Muscle layer of colon (tissue), 2 donors: ENCODE results near the gene CBLN3.
"Not testable (repeated sequence)": the region's sequence is repeated elsewhere in the genome, so short reads cannot be mapped to it uniquely, and the experiment has no call there.

Source experiments
- H3K27ac ChIP-seq: one replicate; pipeline ENCODE4 v1.7.0; 2013; ENCODE audit warnings: low read depth, mild to moderate bottlenecking, low read length, moderate library complexity
- H3K27me3 ChIP-seq, 2 donors: one replicate each; pipeline ENCODE4 v1.7.0; 2013; ENCODE audit warnings: low read length in 2 of 2, mild to moderate bottlenecking in 2 of 2; ENCODE audit not compliant: insufficient read depth in 2 of 2, control insufficient read depth in 1 of 2
- H3K36me3 ChIP-seq: one replicate; pipeline ENCODE4 v1.7.0; 2013; ENCODE audit warnings: mild to moderate bottlenecking, low read length; ENCODE audit not compliant: insufficient read depth
- H3K4me1 ChIP-seq: one replicate; pipeline ENCODE4 v1.7.0; 2013; ENCODE audit warnings: mild to moderate bottlenecking, low read length; ENCODE audit not compliant: insufficient read depth
- H3K4me3 ChIP-seq, 2 donors: one replicate each; pipeline ENCODE4 v1.7.0; 2013; ENCODE audit warnings: low read length in 2 of 2, low read depth in 1 of 2, mild to moderate bottlenecking in 1 of 2, moderate library complexity in 1 of 2
- H3K9ac ChIP-seq: one replicate; pipeline ENCODE4 v1.7.0; 2013; ENCODE audit warnings: low read length
- H3K9me3 ChIP-seq: one replicate; pipeline ENCODE4 v1.7.0; 2013; ENCODE audit warnings: mild to moderate bottlenecking, low read length
- donor health status: abdominal sarcoma.
- donor health status: Adenocarcinoma of cecum.

Gene CBLN3

GRCh38 chr14:24395609-24396582 is 33.6 kb downstream of the CBLN3 start:
- no peaks in the 10 kb centered on the region for H3K27me3 ChIP-seq
- H3K4me3 ChIP-seq, result no peak overlapping the region
- H3K9ac ChIP-seq, result no peak overlapping the region
- H3K27ac ChIP-seq, result no peak overlapping the region
- no peaks in the 10 kb centered on the region for H3K9me3 ChIP-seq
- peaks cover 22% of the 10 kb centered on the region for H3K4me1 ChIP-seq
- no peaks in the 10 kb centered on the region for H3K36me3 ChIP-seq

GRCh38 chr14:24394275-24394674 is 35.2 kb downstream of the CBLN3 start:
- no peaks in the 10 kb centered on the region for H3K9me3 ChIP-seq
- H3K9ac ChIP-seq, result no peak overlapping the region
- peaks cover 8% of the 10 kb centered on the region for H3K4me1 ChIP-seq
- no peak overlapping the region for H3K27ac ChIP-seq
- H3K27me3 ChIP-seq, result no peaks in the 10 kb centered on the region
- no peaks in the 10 kb centered on the region for H3K36me3 ChIP-seq
- H3K4me3 ChIP-seq, result no peak overlapping the region

- H3K27me3 ChIP-seq, result no peaks in the 10 kb centered on the region
- no peak overlapping the region for H3K4me3 ChIP-seq
- no peak overlapping the region for H3K27ac ChIP-seq
- H3K4me1 ChIP-seq, result no peaks in the 10 kb centered on the region
- H3K9me3 ChIP-seq, result no peaks in the 10 kb centered on the region
- no peaks in the 10 kb centered on the region for H3K36me3 ChIP-seq
- H3K9ac ChIP-seq, result no peak overlapping the region
Observed at GRCh38 chr14:24392325-24393091, 37.0 kb downstream of the CBLN3 start.

- no peak overlapping the region for H3K4me3 ChIP-seq
- H3K27ac ChIP-seq, result no peak overlapping the region
- H3K9ac ChIP-seq, result no peak overlapping the region
- no peaks in the 10 kb centered on the region for H3K27me3 ChIP-seq
- no peaks in the 10 kb centered on the region for H3K9me3 ChIP-seq
- no peaks in the 10 kb centered on the region for H3K4me1 ChIP-seq
- H3K36me3 ChIP-seq, result no peaks in the 10 kb centered on the region
Observed at GRCh38 chr14:24390701-24391468, 38.6 kb downstream of the CBLN3 start.

GRCh38 chr14:24389226-24389848 is 40.1 kb downstream of the CBLN3 start:
- Histone ChIP-seq H3K27ac (no peak overlapping the region), H3K4me3 (no peak overlapping the region), H3K36me3 (no peaks in the 10 kb centered on the region), H3K9ac (no peak overlapping the region), H3K4me1 (no peaks in the 10 kb centered on the region), H3K9me3 (no peaks in the 10 kb centered on the region), H3K27me3 (no peaks in the 10 kb centered on the region)

GRCh38 chr14:24388474-24389179 is 40.8 kb downstream of the CBLN3 start:
- H3K27me3 ChIP-seq, result no peaks in the 10 kb centered on the region
- H3K4me1 ChIP-seq, result no peaks in the 10 kb centered on the region
- H3K9ac ChIP-seq, result no peak overlapping the region
- H3K9me3 ChIP-seq, result no peaks in the 10 kb centered on the region
- no peak overlapping the region for H3K4me3 ChIP-seq
- H3K27ac ChIP-seq, result no peak overlapping the region
- no peaks in the 10 kb centered on the region for H3K36me3 ChIP-seq

- H3K9me3 ChIP-seq, H3K27ac ChIP-seq, H3K4me3 ChIP-seq, H3K36me3 ChIP-seq, H3K9ac ChIP-seq, H3K27me3 ChIP-seq, H3K4me1 ChIP-seq: not testable (repeated sequence)
Observed at GRCh38 chr14:24387579-24387978, 41.9 kb downstream of the CBLN3 start.

GRCh38 chr14:24387009-24387345 is 42.5 kb downstream of the CBLN3 start:
- Histone ChIP-seq H3K27me3 (no peaks in the 10 kb centered on the region), H3K4me3 (no peak overlapping the region), H3K4me1 (no peaks in the 10 kb centered on the region), H3K27ac (no peak overlapping the region), H3K9me3 (no peaks in the 10 kb centered on the region), H3K36me3 (no peaks in the 10 kb centered on the region), H3K9ac (no peak overlapping the region)

GRCh38 chr14:24385524-24385923 is 43.9 kb downstream of the CBLN3 start:
- H3K4me1 ChIP-seq, result no peaks in the 10 kb centered on the region
- H3K9ac ChIP-seq, result no peak overlapping the region
- no peak overlapping the region for H3K27ac ChIP-seq
- no peaks in the 10 kb centered on the region for H3K27me3 ChIP-seq
- no peaks in the 10 kb centered on the region for H3K36me3 ChIP-seq
- H3K4me3 ChIP-seq, result no peak overlapping the region
- no peaks in the 10 kb centered on the region for H3K9me3 ChIP-seq

GRCh38 chr14:24384169-24384568 is 45.3 kb downstream of the CBLN3 start:
- no peak overlapping the region for H3K27ac ChIP-seq
- H3K4me3 ChIP-seq, result no peak overlapping the region
- H3K9me3 ChIP-seq, result no peaks in the 10 kb centered on the region

More at GRCh38 chr14:24384169-24384568, 45.3 kb downstream of the CBLN3 start:
- Histone ChIP-seq H3K36me3 (no peaks in the 10 kb centered on the region), H3K4me1 (no peaks in the 10 kb centered on the region), H3K9ac (no peak overlapping the region), H3K27me3 (no peaks in the 10 kb centered on the region)
